HUDEP-2 (cell line): ENCODE measurements around the gene TGIF1.
A peak's percentile ranks its signal among the peaks of the same experiment; 100 is the strongest.
"Not testable (repeated sequence)": the region's sequence is repeated elsewhere in the genome, so short reads cannot be mapped to it uniquely, and the experiment has no call there.

ENCODE experiments used
- DNase-seq, 76 experiments: peaks; one replicate each; lab custom pipeline; 2025; ENCODE audit not compliant: unreplicated experiment in 76 of 76; lab: John Stamatoyannopoulos, UW

TGIF1 gene

GRCh38 chr18:3450012-3450798, at the start of gene TGIF1:
Gene TGIF1 (plus strand): TSS chr18:3450172. CDS start chr18:3450490, 318 bp downstream.
- peak in 59 of 76 experiments; percentile 2 to 79 (median 31) for DNase-seq

GRCh38 chr18:3400567-3401296, 49.2 kb upstream of the TGIF1 start:
- no peak for DNase-seq

- no peak for DNase-seq
Observed at GRCh38 chr18:3401669-3402620, 48.0 kb upstream of the TGIF1 start.

DNA sequence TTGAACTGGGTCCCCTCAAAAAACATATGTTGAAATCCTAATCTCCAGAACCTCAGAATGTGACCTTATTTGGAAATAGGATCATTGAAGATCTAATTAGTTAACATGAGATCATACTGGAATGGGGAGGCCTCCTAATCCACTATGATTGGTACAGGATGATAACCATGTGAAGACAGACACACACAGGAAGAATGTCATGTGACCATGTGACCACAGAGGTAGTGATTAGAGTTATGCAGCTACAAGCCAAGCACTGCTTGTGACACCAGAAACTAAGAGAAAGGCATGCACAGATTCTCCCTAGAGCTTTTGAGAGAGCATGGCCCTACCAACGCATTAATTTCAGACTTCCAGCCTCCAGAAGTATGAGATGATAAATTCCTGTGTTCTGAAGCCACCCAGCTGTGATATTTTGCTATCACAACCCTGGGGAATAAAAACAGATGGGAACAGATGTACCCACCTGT, 47.0 kb upstream of the TGIF1 start:
- DNase-seq, result no peak

DNA sequence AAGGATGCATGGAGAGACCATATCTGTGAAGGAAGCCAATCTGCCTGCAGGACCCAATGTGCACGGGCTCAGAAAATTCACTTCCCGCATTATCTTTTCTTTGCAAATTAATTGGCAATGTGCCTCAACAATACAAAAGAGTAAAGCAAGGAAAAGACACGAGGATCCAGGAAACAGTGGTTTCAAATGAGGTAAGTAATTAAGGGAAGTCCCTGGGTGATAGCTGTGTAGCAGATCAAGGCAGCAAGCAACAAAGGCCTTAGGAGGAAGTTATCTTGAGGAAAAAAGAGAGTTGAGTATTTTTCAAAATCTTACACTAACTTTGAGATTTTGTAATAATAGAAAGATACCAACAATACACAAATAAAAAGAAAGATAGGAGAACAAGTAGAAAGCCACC, 44.3 kb upstream of the TGIF1 start:
- DNase-seq, result no peak

GRCh38 chr18:3408107-3408506, 41.9 kb upstream of the TGIF1 start:
- no peak for DNase-seq

DNA sequence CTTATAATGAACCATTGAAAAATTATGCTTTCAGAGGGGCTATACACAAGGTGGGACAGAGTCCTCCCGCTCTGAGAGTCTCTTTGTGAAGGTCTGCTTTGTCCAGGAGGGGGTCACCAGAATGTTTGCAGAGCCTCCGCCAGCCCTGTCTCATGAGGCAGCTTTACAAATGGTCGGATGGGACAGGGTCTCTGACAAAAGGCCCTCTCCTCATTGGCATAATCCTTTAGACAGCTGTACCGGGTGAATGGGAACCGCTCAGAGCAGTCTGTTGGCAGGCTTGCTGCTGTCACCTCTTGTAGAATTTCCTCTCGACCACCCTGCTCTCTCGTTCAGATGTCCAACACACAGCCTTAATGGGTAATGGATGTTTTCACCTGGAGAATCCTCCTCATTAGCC, 40.2 kb upstream of the TGIF1 start:
- no peak for DNase-seq

DNA sequence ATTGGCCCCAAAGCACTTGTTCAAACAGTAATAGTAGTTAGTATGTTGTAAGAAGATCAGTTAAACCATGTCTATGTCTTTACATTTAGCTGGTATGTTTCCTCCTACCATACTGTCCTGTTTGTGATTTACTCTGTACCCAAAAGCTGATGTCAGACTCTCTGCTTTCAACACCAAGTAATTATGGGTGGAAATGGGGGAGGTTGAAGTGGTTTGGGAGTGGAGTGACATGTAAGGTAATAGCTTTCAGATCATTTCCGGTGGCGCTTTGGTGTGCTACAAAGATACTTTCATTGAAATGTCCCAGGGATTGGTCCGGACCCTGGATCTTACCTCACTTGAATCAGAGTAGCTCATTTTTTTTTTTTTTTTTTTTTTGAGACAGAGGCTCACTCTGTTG, 39.7 kb upstream of the TGIF1 start:
- DNase-seq, result no peak

DNA sequence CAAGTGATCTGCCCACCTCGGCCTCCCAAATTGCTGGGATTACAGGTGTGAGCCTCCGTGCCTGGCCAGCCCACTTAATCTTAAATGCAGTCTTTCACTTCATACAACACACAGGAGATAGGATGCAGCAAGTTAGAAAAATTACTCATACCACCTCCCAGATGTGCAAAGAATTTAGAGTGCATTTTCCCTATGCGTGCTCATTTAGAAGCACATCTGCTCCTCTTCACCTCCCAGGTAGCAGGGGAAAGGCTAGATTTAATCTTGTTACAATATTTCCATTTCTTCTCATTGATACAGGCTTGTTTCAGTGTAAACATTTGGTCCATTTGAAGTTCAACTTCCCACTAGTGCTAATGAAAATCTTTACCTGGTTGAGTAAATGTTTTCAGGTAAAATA, 39.1 kb upstream of the TGIF1 start:
- DNase-seq, result not testable (repeated sequence)

DNA sequence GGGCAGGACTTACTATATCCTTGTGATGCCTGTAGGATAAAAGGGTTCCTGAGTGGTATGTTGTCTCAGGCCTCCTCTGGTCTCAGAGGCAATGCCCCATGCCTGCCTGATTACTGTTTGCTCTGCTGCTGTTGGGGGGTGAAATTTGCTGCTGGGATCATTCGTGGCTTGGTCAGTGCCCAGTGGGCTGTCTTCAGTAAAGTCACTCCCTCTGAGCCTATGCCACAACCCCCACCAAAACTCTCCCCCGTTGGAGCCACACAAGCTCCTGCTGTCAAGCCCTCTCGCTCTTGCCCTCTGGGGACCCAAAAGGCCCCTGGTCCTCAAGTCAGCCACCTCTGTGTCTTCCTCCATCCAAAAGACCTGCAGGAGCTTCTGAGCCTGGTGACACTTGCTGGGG, 38.6 kb upstream of the TGIF1 start:
- DNase-seq, result no peak

DNA sequence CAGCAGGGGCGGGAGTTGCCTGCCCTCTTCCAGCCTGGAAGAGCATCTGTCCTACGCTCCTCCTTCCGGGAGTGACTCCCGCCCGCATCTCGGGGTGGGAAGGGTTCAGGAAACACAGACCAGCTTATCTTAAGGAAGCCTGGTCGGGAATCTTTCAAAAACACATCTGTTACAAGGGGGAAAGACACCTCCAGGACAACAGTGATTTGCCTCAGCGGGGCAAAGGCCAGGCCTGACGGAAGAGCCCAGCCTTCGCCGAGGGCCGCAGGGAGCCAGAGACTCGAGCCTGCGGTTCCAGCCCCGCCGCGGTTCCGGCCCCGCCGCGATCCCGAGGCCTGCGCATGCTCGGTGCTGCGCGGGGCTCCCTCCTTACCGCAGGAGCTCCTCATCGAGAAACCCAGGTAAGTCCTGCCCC, 38.1 kb upstream of the TGIF1 start:
- peak in 1 of 76 experiments; percentile 1 for DNase-seq

DNA sequence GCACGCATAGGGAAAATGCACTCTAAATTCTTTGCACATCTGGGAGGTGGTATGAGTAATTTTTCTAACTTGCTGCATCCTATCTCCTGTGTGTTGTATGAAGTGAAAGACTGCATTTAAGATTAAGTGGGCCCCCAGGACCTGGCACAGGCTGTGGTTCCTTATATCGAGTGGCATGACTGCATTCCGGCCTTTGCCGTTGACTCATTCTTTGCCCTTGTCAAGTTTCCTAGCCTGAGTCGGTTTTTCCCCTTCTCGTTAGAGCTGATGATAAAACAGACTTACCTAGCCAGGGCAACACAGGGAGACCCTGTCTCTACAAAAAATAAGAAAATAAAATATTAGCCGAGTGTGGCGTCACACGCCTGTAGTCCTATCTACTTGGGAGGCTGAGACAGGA, 37.4 kb upstream of the TGIF1 start:
- DNase-seq, result not testable (repeated sequence)

DNA sequence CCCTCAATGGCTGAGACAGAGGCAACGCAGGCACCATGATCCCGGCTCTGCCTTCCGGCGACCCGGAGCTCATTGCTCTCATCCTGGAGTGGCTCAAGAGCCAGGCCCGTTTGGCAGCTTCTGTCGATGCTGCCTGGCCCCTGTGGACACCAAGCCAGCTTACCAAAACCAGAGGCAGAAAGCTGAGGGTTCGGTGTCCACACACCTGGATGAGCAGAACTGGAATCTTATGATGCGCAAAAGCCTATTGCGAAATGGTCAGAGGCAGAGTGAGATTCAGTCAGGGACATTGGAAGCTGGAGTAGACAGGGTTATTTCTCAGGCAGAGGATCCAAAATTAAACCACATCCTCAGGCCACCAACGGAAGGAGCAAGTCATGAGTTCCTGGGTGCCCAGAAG, 34.9 kb upstream of the TGIF1 start:
- DNase-seq, result no peak

DNA sequence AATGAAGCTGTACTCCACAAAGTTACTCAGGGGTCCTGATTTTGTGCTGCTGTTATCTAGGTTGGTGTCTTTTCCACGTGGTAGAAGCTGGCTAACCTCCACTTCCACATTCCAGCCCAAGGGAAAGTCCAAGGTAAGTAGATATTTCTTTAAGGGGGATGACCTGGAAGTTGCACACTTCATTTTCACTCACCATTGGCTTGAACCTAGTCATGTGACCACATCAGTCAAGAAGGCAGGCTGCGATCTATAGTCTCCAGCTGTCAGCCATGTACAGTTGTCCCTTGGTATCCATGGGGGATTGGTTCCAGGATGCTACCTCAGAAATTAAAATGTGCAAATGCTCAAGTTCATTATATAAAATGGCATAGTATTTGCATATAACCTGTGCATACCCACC, 31.9 kb upstream of the TGIF1 start:
- DNase-seq, result no peak

DNA sequence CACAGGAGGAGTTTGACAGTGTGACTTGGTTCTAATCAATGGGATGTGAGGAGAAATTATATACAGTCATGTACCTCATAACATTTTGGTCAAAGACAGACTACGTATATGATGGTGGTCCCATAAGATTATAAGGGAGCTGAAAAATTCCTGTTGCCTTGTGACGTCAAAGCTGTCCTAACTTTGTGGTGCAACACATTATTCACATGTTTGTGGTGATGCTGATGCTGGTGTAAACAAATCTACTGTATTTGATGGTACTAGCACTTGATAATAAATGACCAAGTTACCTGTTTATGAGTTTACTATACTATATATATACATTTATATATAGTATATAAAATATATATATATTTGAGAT, 29.1 kb upstream of the TGIF1 start:
- DNase-seq, result no peak

DNA sequence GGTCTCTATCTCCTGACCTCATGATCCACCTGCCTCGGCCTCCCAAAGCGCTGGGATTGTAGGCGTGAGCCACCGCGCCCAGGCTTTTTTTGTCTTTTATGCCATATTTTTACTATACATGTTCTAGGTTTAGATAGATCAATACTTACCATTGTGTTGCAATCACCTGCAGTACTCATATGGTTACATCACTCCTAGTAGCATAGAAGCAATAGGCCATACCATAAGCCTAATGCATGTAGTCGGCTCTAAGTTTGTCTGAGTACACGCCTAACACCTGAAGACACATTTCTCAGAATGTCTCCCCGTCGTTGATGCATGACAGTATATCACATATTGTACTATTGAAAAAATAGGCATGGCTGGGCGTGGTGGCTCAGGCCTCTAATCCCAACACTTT, 27.1 kb upstream of the TGIF1 start:
- no peak for DNase-seq

DNA sequence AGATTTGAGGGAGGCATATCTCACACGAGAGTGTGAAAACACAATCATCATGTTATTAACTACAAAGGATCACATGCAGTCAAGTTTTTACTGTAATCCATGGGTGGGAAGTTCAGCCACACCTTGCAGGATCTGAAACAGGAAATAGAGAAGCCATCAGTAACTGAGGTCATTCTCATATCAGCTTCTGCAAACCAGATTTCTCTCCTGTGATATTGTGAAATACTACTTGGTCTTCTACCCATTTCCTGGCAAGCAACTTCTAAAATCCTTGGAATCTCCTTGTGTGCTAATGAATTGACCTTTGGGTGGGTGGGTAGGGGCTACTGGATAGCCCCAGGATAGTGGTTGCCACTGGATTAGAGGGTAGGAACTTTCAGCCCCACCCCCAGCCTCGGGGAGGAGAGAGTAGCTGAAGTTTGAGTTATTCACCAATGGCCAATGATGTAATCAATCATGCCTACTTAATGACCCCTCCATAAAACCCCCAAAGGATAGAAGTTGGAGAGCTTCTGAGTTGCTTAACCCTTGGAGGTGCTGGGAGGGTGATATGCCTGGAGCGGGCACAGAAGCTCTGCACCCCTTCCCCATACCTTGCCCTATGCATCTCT, 25.6 kb upstream of the TGIF1 start:
- DNase-seq, result no peak

GRCh38 chr18:3425030-3425429, 24.9 kb upstream of the TGIF1 start:
- DNase-seq, result no peak

- peak in 3 of 76 experiments; percentile 1 to 11 (median 7) for DNase-seq
Observed at GRCh38 chr18:3425446-3425845, 24.5 kb upstream of the TGIF1 start.

- no peak for DNase-seq
Observed at GRCh38 chr18:3426074-3426473, 23.9 kb upstream of the TGIF1 start.

GRCh38 chr18:3427944-3428343, 22.0 kb upstream of the TGIF1 start:
- DNase-seq, result no peak
